GM18505 (cell line): Measurements from ENCODE around the gene GDPD5.

Experiments
- ATAC-seq: cut with Tn5 transposase; IDR thresholded peaks from one replicate; pipeline ENCODE4 v1.9.1; 2021; ENCODE audit not compliant: unreplicated experiment
- POLR2A ChIP-seq: IDR thresholded peaks from 4 replicates; pipeline ENCODE4 v1.6.1; 2011; ENCODE audit warnings: borderline replicate concordance; ENCODE audit not compliant: insufficient read depth, insufficient read length; ENCODE audit errors: extremely low read depth

The GDPD5 gene

DNA sequence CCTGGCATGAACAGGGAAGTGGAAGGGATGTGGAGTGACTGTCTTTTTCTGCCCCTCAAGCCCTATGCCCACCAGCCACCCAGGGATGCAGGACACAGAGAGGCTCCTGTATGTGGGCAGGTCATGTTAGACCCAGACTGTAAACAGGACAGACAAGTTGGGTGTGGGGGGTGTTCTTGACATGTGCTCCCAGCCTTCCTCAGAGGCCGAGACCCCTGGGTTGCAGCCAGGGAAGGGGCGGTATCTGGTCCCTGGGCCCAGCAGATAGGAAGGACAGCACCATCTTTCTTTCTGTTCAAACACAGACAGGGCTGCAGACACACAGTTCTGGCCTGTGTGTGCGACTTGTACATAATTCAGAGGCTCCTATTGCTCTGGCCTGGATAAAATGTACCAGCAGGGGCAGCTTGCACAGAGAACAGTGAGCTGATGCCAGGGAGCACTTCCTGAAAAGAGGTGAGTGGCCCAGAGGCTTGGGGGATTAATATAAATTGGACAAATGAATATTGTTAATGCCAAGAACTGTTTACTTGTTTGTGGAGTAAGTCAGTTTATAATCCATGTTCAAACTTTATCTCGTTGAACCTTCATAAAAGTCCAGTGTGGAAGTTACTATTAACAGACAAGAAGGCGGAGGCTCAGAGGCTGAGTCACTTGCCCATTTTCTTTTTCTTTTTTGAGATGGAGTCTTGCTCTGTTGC, 16.6 kb downstream of the GDPD5 start:
- no peak for TF ChIP-seq POLR2A
- no peak for ATAC-seq

GRCh38 chr11:75508051-75508561, 17.6 kb downstream of the GDPD5 start:
- TF ChIP-seq POLR2A: no peak
- no peak for ATAC-seq

DNA sequence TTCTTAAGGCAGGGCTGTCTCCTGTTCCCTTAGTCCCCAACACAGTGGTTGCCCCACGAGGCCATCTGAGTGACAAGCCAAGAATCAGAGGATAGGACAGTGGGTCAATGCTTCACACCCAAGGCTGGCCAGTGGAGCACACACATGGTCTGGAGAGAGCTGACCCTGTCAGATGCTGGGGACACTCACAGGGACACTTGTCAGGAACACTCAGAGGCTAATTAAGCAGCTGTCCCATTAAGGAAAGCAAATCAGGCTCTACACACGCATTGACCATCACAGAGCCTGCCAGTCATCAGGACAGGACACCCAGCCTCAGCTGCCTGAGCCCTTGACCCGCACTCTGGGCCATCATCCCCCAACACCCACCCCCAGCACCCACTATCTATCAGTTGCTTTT, 18.2 kb downstream of the GDPD5 start:
- TF ChIP-seq POLR2A: no peak
- no peak for ATAC-seq

DNA sequence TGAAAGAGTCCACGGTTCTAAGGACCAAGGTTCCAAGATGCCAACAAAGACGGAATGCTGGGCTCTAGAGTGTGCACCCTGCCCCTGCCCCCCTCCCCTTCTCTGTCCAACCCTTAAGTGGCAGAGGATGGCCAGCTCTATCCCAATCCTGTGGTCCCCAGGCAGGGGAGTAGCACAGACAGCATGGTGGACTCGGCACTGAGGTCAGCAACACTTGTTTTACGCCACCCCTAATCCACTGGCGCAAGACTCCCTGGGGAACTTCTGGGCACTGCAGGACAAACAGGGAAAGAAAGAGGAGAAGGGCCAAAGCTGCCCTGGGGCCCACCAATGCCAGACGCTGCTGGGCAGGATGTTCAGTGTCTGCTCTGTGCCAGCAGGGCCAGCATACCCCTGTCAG, 18.9 kb downstream of the GDPD5 start:
- ATAC-seq: no peak
- TF ChIP-seq POLR2A: no peak

DNA sequence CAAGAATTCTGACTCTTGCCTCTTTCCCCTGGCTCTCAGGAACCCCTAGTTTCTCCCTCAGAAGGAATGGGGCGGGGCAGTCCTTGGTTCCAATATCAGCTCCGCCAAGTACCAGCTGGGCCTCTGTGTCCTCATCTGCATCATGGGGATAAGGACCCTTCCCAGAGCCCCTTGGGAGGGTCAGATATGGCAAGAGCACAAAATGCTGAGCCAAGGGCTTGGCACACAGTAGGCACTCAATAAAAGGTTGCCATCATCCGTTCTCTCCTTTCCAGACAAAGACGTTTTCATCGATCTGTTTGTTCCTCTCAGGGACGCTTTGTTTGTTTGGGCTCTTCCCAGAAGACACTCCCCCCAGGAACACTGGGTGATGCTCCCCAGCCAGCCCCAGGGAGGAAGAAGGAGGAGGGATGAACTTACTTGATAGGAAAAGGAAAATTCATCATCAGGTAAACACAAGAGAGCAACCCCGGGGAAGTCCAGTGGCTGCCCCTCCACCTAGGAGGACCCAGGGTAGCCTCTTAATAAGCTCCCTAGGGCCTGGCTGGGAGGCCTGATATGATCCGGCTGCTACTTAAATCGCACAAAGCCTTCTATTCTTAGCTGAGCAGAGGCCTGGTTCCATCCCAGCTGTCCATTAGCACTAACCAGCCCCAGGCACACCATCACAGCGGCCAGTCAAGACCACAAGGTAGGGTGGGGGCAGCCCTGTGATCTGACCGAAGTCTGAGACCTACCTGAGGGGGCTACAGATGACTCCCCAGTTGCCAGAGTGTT, 19.6 kb downstream of the GDPD5 start:
- ATAC-seq: no peak
- no peak for TF ChIP-seq POLR2A

- TF ChIP-seq POLR2A: no peak
- ATAC-seq: no peak
Observed at GRCh38 chr11:75504501-75504900, 21.2 kb downstream of the GDPD5 start.

GRCh38 chr11:75503531-75504099, 22.1 kb downstream of the GDPD5 start:
- TF ChIP-seq POLR2A: no peak
- no peak for ATAC-seq

GRCh38 chr11:75502138-75502537, 23.6 kb downstream of the GDPD5 start:
- TF ChIP-seq POLR2A: no peak
- no peak for ATAC-seq

DNA sequence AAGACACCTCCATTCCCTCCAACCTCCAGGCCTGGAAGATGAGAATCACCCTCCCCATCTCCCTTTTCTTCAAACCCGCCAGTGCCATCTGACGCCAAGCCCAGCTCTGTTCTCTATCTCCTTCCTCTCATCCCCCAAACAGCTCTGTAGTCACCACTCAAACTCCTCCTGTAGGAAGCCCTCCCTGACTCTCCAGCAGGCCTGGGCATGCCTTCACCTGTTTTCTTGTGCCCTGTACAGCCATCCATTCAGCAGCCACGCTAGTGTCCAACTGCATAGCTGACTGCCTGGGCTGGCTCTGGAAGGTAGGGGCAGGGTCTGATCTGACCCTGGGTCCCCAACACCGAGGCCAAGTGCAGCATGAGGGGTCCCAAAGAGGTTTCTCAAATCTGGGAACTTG, 25.0 kb downstream of the GDPD5 start:
- no peak for TF ChIP-seq POLR2A
- ATAC-seq: no peak

DNA sequence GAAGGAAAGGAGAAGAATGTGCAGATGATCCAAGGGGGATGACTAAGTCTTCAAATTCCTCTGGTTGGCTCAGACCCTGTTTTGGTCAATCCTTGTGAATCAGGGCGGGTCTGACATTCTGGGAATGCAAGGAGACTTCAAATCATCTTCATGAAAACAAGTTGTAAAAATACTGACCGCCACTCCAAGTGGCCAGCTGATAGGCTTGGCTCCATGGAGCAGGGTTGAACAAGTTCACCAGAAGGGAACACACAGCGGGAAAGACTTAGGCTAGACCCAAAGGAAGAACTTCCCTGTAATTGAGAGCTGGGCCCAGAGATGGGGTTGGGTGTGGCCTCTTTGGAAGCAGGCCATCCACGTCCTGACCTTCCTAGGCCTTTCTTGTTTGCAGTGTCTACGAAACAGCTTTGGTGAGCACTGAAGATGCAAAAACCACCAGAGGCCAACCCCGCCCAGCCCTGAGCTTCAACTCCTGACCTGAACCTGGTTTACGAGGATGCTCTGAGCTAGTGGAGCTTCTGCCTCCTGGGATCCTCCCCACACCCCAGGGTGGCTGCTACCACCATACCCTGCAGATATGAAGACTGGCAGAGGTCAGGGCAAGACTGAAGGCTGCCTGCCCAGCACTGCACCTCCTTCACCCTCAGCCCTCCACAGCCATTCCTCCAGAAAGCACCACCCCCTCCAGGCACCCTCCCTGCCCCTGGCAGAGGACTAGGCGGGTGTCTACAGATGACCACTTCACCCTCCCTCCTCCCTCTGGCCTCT, 26.1 kb downstream of the GDPD5 start:
- no peak for ATAC-seq
- no peak for TF ChIP-seq POLR2A

DNA sequence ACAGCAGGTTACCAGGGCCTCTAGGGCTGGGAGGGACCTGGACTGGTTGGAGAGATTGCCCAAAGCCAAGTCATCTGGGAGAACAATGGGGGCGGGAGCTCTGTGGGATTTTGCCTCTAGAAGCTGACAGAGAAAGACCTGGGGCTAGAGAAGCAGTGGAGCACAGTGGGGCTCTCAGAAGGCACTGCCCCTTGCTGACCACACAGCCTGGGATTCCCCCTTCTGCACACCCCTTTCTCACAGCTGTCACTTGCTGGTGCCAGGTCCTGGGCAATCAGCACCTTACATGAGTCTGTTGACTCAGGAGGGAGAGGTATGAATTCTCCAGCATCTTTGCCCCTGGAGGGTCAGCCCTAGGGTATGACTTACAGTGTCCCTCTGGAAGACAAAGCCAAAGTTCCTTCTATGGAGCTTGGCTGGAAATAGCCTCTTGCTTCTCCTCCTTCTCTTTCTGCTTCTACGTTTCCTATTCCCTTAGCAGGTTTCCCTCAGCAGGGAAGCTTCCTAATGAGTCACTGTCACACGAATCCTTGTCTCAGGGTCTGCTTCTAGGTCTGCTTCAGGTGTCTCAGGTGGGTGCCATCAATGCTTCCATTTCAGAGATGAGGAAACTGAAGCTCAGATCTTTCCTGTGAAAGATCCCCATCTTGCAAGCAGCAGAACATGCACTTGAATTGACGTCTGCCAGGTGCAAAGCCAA, 27.0 kb downstream of the GDPD5 start:
- ATAC-seq: no peak
- no peak for TF ChIP-seq POLR2A

- no peak for ATAC-seq
- TF ChIP-seq POLR2A: no peak
Observed at GRCh38 chr11:75497788-75498409, 27.8 kb downstream of the GDPD5 start.

- TF ChIP-seq POLR2A: no peak
- ATAC-seq: no peak
Observed at GRCh38 chr11:75496305-75496752, 29.4 kb downstream of the GDPD5 start.

DNA sequence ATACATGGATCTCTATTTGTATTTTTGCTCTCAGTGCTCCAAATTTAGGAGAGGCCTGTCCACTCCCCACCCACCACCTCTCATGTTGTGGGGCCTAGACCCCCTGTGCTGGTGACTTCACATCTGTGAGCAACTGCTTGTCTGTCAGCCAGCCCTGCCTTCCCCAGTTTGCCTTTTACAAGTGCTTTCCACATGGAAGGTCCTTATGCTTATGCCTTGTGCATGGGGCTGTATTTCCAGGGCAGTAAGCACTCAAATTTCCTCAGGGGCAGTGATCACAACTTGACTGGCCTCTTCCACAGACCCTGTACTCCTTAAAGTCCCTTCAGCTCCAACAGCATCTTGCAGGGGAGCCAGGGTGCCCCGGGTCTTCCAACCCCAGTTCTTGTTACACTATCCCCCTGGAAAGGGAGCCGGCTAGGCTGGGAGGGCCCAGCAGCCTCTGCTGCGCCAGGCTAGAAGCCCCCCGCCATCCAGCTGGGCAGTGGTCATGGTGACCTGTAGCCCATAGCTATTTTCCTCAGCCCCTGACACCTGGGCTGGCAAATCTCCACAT, 29.9 kb downstream of the GDPD5 start:
- no peak for ATAC-seq
- no peak for TF ChIP-seq POLR2A
